ENCODE measurements around the gene ANXA11. TPM values are rescaled to one million over a fixed set of nuclear protein-coding genes. Genes with fewer than 3 reads are reported as not detected.
"Not testable (repeated sequence)": the region's sequence is repeated elsewhere in the genome, so short reads cannot be mapped to it uniquely, and the experiment has no call there.

Gene ANXA11
- total and polyA plus RNA-seq, 2 donors (not counting 1 experiment from before 2014, with no cell fraction given): 88.3 to 177 TPM

DNA sequence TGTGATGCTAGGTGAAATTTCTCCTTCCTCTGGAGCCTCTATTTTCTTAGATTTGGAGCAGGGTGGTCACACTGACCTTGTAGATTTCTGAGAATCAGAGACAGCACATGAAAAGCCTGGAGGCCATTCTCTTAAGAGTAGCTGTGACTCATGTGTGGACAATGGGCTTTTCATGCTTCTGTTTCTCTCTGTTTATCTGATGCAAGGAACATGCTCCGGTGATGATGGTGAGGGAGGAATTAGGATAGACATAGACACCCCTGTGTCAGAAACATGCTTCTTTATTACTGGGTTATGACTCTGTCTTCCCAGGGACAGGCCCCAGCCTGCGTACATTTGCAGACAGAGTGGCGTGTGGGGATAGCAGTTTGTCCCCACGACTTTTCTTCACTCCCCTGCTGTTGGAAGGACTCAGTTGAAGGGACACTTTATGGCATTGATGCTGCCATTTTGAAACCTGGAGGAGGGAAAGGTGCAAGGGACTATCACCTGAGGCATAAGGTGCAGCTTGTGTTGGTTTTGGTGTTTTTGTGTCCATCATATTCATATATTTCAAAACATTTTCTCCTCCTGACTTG lies 46.5 kb upstream of the ANXA11 start:
- H3K36me3 ChIP-seq (replicated peaks in 1 of 2; ENCODE audit: control extremely low read depth in 1 of 2, control insufficient read depth in 1 of 2, extremely low read depth in 1 of 2, insufficient read depth in 2 of 2, low read length in 1 of 2); H3K27ac Mint-ChIP-seq; POLR2A ChIA-PET; H3K4me1 ChIP-seq (ENCODE audit: control insufficient read depth in 2 of 2, insufficient read depth in 2 of 2, low read length in 2 of 2); H3K79me2 ChIP-seq (ENCODE audit: control insufficient read depth, insufficient read depth, low read length); H3K27ac ChIP-seq (ENCODE audit: low read length in 2 of 2); H3K4me2 ChIP-seq (replicated peaks; ENCODE audit: low read depth, low read length, poor library complexity, severe bottlenecking); H3K9me3 Mint-ChIP-seq (ENCODE audit: insufficient read depth); H3K27me3 ChIP-seq (replicated peaks in 1 of 4; ENCODE audit: control extremely low read depth in 1 of 4, control insufficient read depth in 3 of 4, insufficient read depth in 4 of 4, low read length in 3 of 4); H3K9ac ChIP-seq (ENCODE audit: low read length); H3K4me3 ChIP-seq (ENCODE audit: control extremely low read depth in 1 of 5, extremely low read depth in 1 of 5, insufficient read depth in 1 of 5, low read depth in 2 of 5, low read length in 4 of 5); H2AFZ ChIP-seq (ENCODE audit: insufficient read depth, low read depth, low read length, poor library complexity, severe bottlenecking); H3K4me1 Mint-ChIP-seq; DNase-seq; H3K4me3 Mint-ChIP-seq; H3K9me3 ChIP-seq (ENCODE audit: control extremely low read depth in 1 of 3, control insufficient read depth in 2 of 3, insufficient read depth in 1 of 3, low read length in 2 of 3); intact Hi-C loops (cut with micrococcal nuclease); ATAC-seq (ENCODE audit: low read depth); H4K20me1 ChIP-seq (ENCODE audit: control insufficient read depth, insufficient read depth, low read length, poor library complexity, severe bottlenecking): not testable (repeated sequence)
- 100% methylated on average over 3 of the region's 4 CpGs for WGBS (ENCODE audit: insufficient coverage)
- H3K27me3 Mint-ChIP-seq: peaks cover 14% of the 10 kb centered on the region
- CTCF ChIA-PET: interaction anchor here (1.2 kb wide), 1 partner anchor 108 kb away, joined by 3 read pairs; no protein-coding TSS in a partner anchor

DNA sequence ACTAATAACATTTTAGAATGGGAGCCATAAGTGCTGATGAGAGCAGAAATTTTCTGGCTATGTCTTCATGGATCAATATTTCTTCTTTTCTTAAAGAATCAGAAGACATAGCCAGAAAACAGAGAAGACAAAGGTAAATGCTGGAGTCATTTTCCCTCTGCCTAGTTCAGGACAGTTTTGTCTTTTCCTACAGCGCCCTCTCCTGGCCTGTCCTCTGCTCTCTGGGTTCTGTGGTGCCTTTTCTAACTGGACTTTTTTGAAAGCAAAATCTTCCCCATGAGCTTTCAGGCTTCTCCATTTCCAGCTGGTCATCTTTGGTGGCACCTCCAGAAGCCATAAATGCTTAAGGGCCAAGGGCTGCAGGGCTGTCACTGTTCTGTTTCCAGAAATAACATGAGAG lies 45.1 kb upstream of the ANXA11 start:
- DNase-seq; CTCF ChIA-PET; POLR2A ChIA-PET; H3K4me3 Mint-ChIP-seq; H3K27ac ChIP-seq (ENCODE audit: low read length in 2 of 2); H3K36me3 ChIP-seq (replicated peaks in 1 of 2; ENCODE audit: control extremely low read depth in 1 of 2, control insufficient read depth in 1 of 2, extremely low read depth in 1 of 2, insufficient read depth in 2 of 2, low read length in 1 of 2); H3K4me2 ChIP-seq (replicated peaks; ENCODE audit: low read depth, low read length, poor library complexity, severe bottlenecking); H3K79me2 ChIP-seq (ENCODE audit: control insufficient read depth, insufficient read depth, low read length); H3K27ac Mint-ChIP-seq; H3K9ac ChIP-seq (ENCODE audit: low read length); H3K4me1 ChIP-seq (ENCODE audit: control insufficient read depth in 2 of 2, insufficient read depth in 2 of 2, low read length in 2 of 2); H2AFZ ChIP-seq (ENCODE audit: insufficient read depth, low read depth, low read length, poor library complexity, severe bottlenecking); H3K4me3 ChIP-seq (ENCODE audit: control extremely low read depth in 1 of 5, extremely low read depth in 1 of 5, insufficient read depth in 1 of 5, low read depth in 2 of 5, low read length in 4 of 5); H3K9me3 Mint-ChIP-seq (ENCODE audit: insufficient read depth); H4K20me1 ChIP-seq (ENCODE audit: control insufficient read depth, insufficient read depth, low read length, poor library complexity, severe bottlenecking); H3K4me1 Mint-ChIP-seq; H3K27me3 ChIP-seq (replicated peaks in 1 of 4; ENCODE audit: control extremely low read depth in 1 of 4, control insufficient read depth in 3 of 4, insufficient read depth in 4 of 4, low read length in 3 of 4); intact Hi-C loops (cut with micrococcal nuclease); H3K9me3 ChIP-seq (ENCODE audit: control extremely low read depth in 1 of 3, control insufficient read depth in 2 of 3, insufficient read depth in 1 of 3, low read length in 2 of 3): not testable (repeated sequence)
- H3K27me3 Mint-ChIP-seq: peaks cover 14% of the 10 kb centered on the region
- WGBS (ENCODE audit: insufficient coverage): no CpG with 5 or more reads among the region's 1 CpG
- peak; percentile 17 for ATAC-seq (ENCODE audit: low read depth)

GRCh38 chr10:80249906-80250305 lies 44.6 kb upstream of the ANXA11 start:
- no CpG with 5 or more reads among the region's 4 CpGs for WGBS (ENCODE audit: insufficient coverage)
- H3K4me2 ChIP-seq (replicated peaks; ENCODE audit: low read depth, low read length, poor library complexity, severe bottlenecking): not testable (repeated sequence)

DNA sequence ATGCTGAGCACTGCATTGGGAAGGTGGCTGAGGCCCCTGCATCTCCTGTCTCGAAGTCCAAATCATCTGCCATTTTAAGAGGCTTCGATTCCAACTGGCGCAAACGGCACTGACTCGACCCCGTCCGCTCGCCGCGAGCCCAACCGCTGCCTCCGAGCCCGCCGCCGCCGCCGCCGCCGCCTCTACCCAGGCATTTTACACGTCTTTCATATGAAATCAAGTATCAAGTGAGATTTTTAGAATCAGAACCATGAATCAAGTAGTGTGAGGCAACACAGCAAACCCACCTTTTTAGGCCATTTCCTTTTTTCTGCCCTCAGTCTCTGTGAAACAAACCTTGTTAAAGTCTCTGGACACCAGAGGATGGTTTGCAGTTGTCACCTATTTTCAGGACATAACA lies 42.3 kb upstream of the ANXA11 start:
- H3K9me3 Mint-ChIP-seq (ENCODE audit: insufficient read depth); intact Hi-C loops (cut with micrococcal nuclease); H3K9ac ChIP-seq (ENCODE audit: low read length); H3K4me3 Mint-ChIP-seq; H3K4me3 ChIP-seq (ENCODE audit: control extremely low read depth in 1 of 5, extremely low read depth in 1 of 5, insufficient read depth in 1 of 5, low read depth in 2 of 5, low read length in 4 of 5); H3K9me3 ChIP-seq (ENCODE audit: control extremely low read depth in 1 of 3, control insufficient read depth in 2 of 3, insufficient read depth in 1 of 3, low read length in 2 of 3); H3K4me1 ChIP-seq (ENCODE audit: control insufficient read depth in 2 of 2, insufficient read depth in 2 of 2, low read length in 2 of 2); CTCF ChIA-PET; H3K36me3 ChIP-seq (replicated peaks in 1 of 2; ENCODE audit: control extremely low read depth in 1 of 2, control insufficient read depth in 1 of 2, extremely low read depth in 1 of 2, insufficient read depth in 2 of 2, low read length in 1 of 2); H3K27ac ChIP-seq (ENCODE audit: low read length in 2 of 2); H3K27ac Mint-ChIP-seq; H4K20me1 ChIP-seq (ENCODE audit: control insufficient read depth, insufficient read depth, low read length, poor library complexity, severe bottlenecking); H3K4me1 Mint-ChIP-seq; H2AFZ ChIP-seq (ENCODE audit: insufficient read depth, low read depth, low read length, poor library complexity, severe bottlenecking); H3K27me3 ChIP-seq (replicated peaks in 1 of 4; ENCODE audit: control extremely low read depth in 1 of 4, control insufficient read depth in 3 of 4, insufficient read depth in 4 of 4, low read length in 3 of 4); H3K4me2 ChIP-seq (replicated peaks; ENCODE audit: low read depth, low read length, poor library complexity, severe bottlenecking); ATAC-seq (ENCODE audit: low read depth); H3K79me2 ChIP-seq (ENCODE audit: control insufficient read depth, insufficient read depth, low read length); POLR2A ChIA-PET; DNase-seq: not testable (repeated sequence)
- H3K27me3 Mint-ChIP-seq: peaks cover 15% of the 10 kb centered on the region
- WGBS (ENCODE audit: insufficient coverage): no CpG with 5 or more reads among the region's 20 CpGs

More at GRCh38 chr10:80249906-80250305, 44.6 kb upstream of the ANXA11 start:
- H3K9me3 ChIP-seq (ENCODE audit: control extremely low read depth in 1 of 3, control insufficient read depth in 2 of 3, insufficient read depth in 1 of 3, low read length in 2 of 3); H3K79me2 ChIP-seq (ENCODE audit: control insufficient read depth, insufficient read depth, low read length); H3K4me3 Mint-ChIP-seq; H3K9me3 Mint-ChIP-seq (ENCODE audit: insufficient read depth); CTCF ChIA-PET; H3K27me3 ChIP-seq (replicated peaks in 1 of 4; ENCODE audit: control extremely low read depth in 1 of 4, control insufficient read depth in 3 of 4, insufficient read depth in 4 of 4, low read length in 3 of 4); H3K27ac Mint-ChIP-seq; H3K4me1 Mint-ChIP-seq; H3K27ac ChIP-seq (ENCODE audit: low read length in 2 of 2); ATAC-seq (ENCODE audit: low read depth); DNase-seq; H3K4me1 ChIP-seq (ENCODE audit: control insufficient read depth in 2 of 2, insufficient read depth in 2 of 2, low read length in 2 of 2); POLR2A ChIA-PET; H3K4me3 ChIP-seq (ENCODE audit: control extremely low read depth in 1 of 5, extremely low read depth in 1 of 5, insufficient read depth in 1 of 5, low read depth in 2 of 5, low read length in 4 of 5); H2AFZ ChIP-seq (ENCODE audit: insufficient read depth, low read depth, low read length, poor library complexity, severe bottlenecking); H4K20me1 ChIP-seq (ENCODE audit: control insufficient read depth, insufficient read depth, low read length, poor library complexity, severe bottlenecking); intact Hi-C loops (cut with micrococcal nuclease); H3K9ac ChIP-seq (ENCODE audit: low read length); H3K36me3 ChIP-seq (replicated peaks in 1 of 2; ENCODE audit: control extremely low read depth in 1 of 2, control insufficient read depth in 1 of 2, extremely low read depth in 1 of 2, insufficient read depth in 2 of 2, low read length in 1 of 2): not testable (repeated sequence)
- H3K27me3 Mint-ChIP-seq: peaks cover 14% of the 10 kb centered on the region

Data from B cell (primary cell).